Activated B cell treated with CpG ODN at 0.5 μM for 24 hours (primary cell): ENCODE results near the gene COG2. TPM values are rescaled to one million over a fixed set of nuclear protein-coding genes. Genes with fewer than 3 reads are reported as not detected.
A peak's percentile ranks its signal among the peaks of the same experiment; 100 is the strongest.

Source experiments
- ATAC-seq: fragments of 200-7000 bp; cut with Tn5 transposase; one replicate; pipeline ENCODE4 v1.10.0; 2021; ENCODE audit warnings: low read depth, mild to moderate bottlenecking, moderate library complexity
- CTCF ChIA-PET: fragments of 350-600 bp; sonication (Branson Sonifier 250); formaldehyde crosslinking; loops from one replicate; lab custom pipeline; 2021; ENCODE audit warnings: antibody characterized with exemption; lab: Charles Lee
- POLR2A ChIA-PET: fragments of 350-600 bp; sonication (Branson Sonifier 250); formaldehyde crosslinking; loops from one replicate; lab custom pipeline; 2021; ENCODE audit warnings: antibody characterized with exemption; lab: Charles Lee
- DNase-seq: peaks from one replicate; pipeline ENCODE4 v3.0.0; 2022
- H3K27ac Mint-ChIP-seq: one replicate; pipeline ENCODE4 v1.8.0; 2020; ENCODE audit warnings: mixed read lengths
- H3K27me3 Mint-ChIP-seq: one replicate; pipeline ENCODE4 v1.8.0; 2021; ENCODE audit warnings: mixed read lengths
- H3K36me3 Mint-ChIP-seq: one replicate; pipeline ENCODE4 v1.8.0; 2021; ENCODE audit warnings: low read depth, mixed read lengths
- H3K4me1 Mint-ChIP-seq: one replicate; pipeline ENCODE4 v1.8.0; 2021; ENCODE audit warnings: mixed read lengths
- H3K4me3 Mint-ChIP-seq: one replicate; pipeline ENCODE4 v1.8.0; 2020; ENCODE audit warnings: mild to moderate bottlenecking, mixed read lengths
- H3K9me3 Mint-ChIP-seq: one replicate; pipeline ENCODE4 v1.8.0; 2020; ENCODE audit warnings: mixed read lengths
- intact Hi-C: fragments of 100-400 bp; cut with micrococcal nuclease; formaldehyde crosslinking; loops from one replicate; pipeline ENCODE4 v1.15.1; 2024
- total RNA-seq: library from RNA; stranded (reverse); gene quantifications from 2 replicates; pipeline ENCODE4 v1.2.3, GENCODE V29; 2022
- TF ChIP-seq, protein P1 (sequence below): fragments of 200-600 bp; IDR thresholded peaks from one replicate; pipeline ENCODE4 v1.8.0; 2022; ENCODE audit warnings: antibody characterized with exemption, mild to moderate bottlenecking

COG2 gene
- total RNA-seq, 1 donor from 2014 or later: 39.0 TPM

DNA sequence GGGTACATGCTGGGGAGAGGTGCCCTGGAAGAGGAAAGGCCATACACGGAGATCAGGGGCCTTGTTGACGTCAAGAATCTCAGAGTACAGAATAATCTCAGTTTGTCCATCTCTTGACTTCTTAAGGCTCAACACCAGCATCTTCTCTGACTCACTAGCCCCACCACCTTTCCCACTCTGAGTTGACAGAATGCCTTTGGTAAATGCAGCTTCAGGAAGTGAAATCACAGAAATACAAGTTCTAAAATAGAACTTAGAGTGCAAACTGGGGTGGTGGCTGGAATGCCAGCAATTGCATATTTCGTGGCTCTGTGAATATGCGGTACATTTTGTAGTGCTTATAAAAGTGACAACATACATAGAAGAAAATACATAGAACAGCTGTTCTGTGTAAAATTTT lies 1.6 kb downstream of the COG2 start:
- CTCF ChIA-PET: interaction anchor here (1.2 to 1.5 kb wide), 2 partner anchors 7 to 982 kb away, joined by 4 read pairs; no protein-coding TSS in a partner anchor
- ATAC-seq (no peak), DNase-seq (no peak)
- Mint-ChIP-seq H3K4me1 (peaks cover 54% of the 10 kb centered on the region), H3K36me3 (peaks cover 26% of the 10 kb centered on the region), H3K27me3 (peaks cover 7% of the 10 kb centered on the region), H3K4me3 (peak overlapping the region; percentile 98), H3K27ac (no peak overlapping the region), H3K9me3 (no peaks in the 10 kb centered on the region)
- POLR2A ChIA-PET: interaction anchor here (1.2 kb wide), 1 partner anchor 694 kb away, joined by 3 read pairs; the partner anchor contains the start of gene SPRTN
- intact Hi-C loops: loop anchor here (2.0 to 5.0 kb wide), 4 partner anchors 225 to 1085 kb away; partner anchors contain the start of genes ABCB10 and C1orf198
- TF ChIP-seq, protein P1, sequence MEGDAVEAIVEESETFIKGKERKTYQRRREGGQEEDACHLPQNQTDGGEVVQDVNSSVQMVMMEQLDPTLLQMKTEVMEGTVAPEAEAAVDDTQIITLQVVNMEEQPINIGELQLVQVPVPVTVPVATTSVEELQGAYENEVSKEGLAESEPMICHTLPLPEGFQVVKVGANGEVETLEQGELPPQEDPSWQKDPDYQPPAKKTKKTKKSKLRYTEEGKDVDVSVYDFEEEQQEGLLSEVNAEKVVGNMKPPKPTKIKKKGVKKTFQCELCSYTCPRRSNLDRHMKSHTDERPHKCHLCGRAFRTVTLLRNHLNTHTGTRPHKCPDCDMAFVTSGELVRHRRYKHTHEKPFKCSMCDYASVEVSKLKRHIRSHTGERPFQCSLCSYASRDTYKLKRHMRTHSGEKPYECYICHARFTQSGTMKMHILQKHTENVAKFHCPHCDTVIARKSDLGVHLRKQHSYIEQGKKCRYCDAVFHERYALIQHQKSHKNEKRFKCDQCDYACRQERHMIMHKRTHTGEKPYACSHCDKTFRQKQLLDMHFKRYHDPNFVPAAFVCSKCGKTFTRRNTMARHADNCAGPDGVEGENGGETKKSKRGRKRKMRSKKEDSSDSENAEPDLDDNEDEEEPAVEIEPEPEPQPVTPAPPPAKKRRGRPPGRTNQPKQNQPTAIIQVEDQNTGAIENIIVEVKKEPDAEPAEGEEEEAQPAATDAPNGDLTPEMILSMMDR: no peak

DNA sequence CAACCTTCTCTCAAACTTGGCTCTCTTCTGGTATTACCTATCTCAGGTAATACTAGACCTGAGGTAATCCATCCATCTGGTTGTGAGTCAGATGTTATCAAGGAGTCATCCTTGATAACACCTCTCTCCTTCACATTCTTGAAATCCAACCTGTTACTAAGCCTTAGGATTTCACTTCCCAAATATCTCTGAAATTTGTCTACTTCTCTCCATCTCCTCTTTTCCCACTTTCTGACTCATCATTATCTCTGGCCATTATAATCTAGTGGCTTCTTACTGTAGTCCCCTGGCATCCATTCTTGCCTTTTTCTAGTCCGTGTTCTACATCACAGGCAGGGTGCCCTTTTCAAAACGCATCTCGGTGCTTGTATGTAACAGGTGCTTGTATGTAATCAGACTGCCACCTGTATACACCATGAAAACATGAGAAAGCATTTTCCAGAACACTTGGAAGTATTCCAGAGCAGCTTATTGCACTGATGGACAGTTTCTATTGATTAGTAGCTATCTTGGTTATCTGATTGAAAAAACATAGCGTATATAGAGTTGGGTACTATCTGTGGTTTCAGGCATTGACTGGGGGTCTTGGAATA lies 4.5 kb downstream of the COG2 start:
- Mint-ChIP-seq H3K36me3 (peaks cover 32% of the 10 kb centered on the region), H3K27me3 (no peaks in the 10 kb centered on the region), H3K4me3 (no peak overlapping the region), H3K4me1 (peaks cover 65% of the 10 kb centered on the region), H3K9me3 (peaks cover 6% of the 10 kb centered on the region), H3K27ac (no peak overlapping the region)
- DNase-seq (no peak), ATAC-seq (no peak)
- ChIA-PET CTCF (no interaction called here), POLR2A (no interaction called here)
- intact Hi-C loops: no loop called here
- TF ChIP-seq, protein P1: no peak

DNA sequence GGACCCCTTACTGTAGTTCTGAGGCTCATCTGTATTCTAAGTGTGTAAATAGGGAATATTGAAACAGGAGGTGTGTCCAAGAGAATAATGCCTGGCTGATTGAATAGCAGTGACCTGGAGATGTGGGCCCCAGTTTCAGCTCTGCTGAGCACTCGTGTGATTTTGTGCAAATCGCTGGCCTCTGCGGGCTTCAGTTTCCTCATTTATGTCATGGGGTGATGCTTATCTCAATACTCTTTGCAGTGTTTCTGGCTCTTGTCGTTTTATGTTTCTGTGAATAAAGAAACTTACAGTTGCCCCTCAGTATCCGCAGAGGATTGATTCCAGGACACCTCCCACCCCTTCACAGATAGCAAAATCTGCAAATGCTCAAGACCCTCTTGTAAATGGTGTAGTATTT lies 5.0 kb downstream of the COG2 start:
- no peak overlapping the region for H3K4me3 Mint-ChIP-seq
- no peak overlapping the region for H3K27ac Mint-ChIP-seq
- intact Hi-C loops: no loop called here
- ChIA-PET CTCF (no interaction called here), POLR2A (no interaction called here)
- TF ChIP-seq, protein P1: no peak
- ATAC-seq: no peak
- no peaks in the 10 kb centered on the region for H3K27me3 Mint-ChIP-seq
- no peak for DNase-seq
- H3K36me3 Mint-ChIP-seq: peaks cover 37% of the 10 kb centered on the region
- peaks cover 62% of the 10 kb centered on the region for H3K4me1 Mint-ChIP-seq
- peaks cover 6% of the 10 kb centered on the region for H3K9me3 Mint-ChIP-seq

DNA sequence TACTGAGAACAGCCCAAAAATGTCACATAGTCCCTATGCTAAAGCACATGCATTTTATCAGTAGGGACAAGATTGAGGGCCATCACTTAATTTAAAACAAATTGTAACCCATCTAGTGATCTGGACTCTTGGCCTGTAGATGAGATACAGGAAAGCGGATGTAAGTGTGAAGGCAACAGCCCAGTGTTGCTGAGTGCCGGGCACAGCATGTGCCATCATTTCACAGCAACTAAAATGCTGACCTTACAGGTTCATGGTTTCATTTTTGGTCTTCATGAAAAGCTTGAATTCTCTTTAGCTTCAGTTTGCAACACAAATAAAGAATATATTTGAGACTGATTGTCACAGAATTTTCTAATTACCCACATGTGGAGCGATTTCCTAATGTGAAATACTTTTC lies 5.8 kb downstream of the COG2 start:
- Mint-ChIP-seq H3K9me3 (peaks cover 6% of the 10 kb centered on the region), H3K27ac (no peak overlapping the region), H3K27me3 (no peaks in the 10 kb centered on the region), H3K36me3 (peaks cover 36% of the 10 kb centered on the region), H3K4me1 (peaks cover 55% of the 10 kb centered on the region), H3K4me3 (no peak overlapping the region)
- intact Hi-C loops: no loop called here
- ChIA-PET CTCF (no interaction called here), POLR2A (no interaction called here)
- ATAC-seq (no peak), DNase-seq (no peak)
- TF ChIP-seq, protein P1: no peak

DNA sequence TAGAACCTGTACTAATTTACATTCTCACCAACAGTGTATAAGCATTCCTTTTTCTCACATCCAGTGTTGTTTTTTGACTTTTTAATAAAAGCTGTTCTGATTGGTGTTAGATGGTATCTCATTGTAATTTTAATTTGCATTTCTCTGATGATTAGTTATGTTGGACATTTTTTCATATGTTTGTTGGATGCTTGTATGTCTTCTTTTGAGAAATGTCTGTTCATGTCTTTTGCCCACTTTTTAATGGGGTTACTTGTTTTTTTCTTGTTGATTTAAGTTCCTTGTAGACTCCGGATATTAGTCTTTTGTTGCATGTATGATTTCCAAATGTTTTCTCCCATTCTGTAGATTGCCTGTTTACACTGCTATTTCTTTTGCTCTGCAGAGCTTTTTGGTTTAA lies 8.0 kb downstream of the COG2 start:
- H3K27ac Mint-ChIP-seq: no peak overlapping the region
- intact Hi-C loops: no loop called here

More for the DNA sequence above, 8.0 kb downstream of the COG2 start:
- Mint-ChIP-seq H3K9me3 (peaks cover 6% of the 10 kb centered on the region), H3K4me3 (no peak overlapping the region), H3K4me1 (peaks cover 49% of the 10 kb centered on the region), H3K27me3 (no peaks in the 10 kb centered on the region), H3K36me3 (peaks cover 42% of the 10 kb centered on the region)
- TF ChIP-seq, protein P1: no peak
- DNase-seq (no peak), ATAC-seq (no peak)
- POLR2A ChIA-PET: no interaction called here
- CTCF ChIA-PET: no interaction called here
